Embryonic facial prominence (tissue), 1 donor: Measurements from ENCODE around the gene PCDH1.

ENCODE experiments used
- DNase-seq: peaks from one replicate; pipeline ENCODE4 v3.0.0-alpha.2; 2016; ENCODE audit errors: extremely low spot score

The PCDH1 gene

GRCh38 chr5:141808857-141809256, 69.4 kb downstream of the PCDH1 start:
- DNase-seq, result no peak

- DNase-seq, result no peak
These were observed 70.5 kb downstream of the PCDH1 start for GRCh38 chr5:141807732-141808131.

GRCh38 chr5:141807329-141807728, 70.9 kb downstream of the PCDH1 start:
- DNase-seq, result no peak

- no peak for DNase-seq
These were observed 71.6 kb downstream of the PCDH1 start for GRCh38 chr5:141806626-141807025.

- no peak for DNase-seq
These were observed 72.2 kb downstream of the PCDH1 start for GRCh38 chr5:141805874-141806595.

GRCh38 chr5:141804475-141804874, 73.7 kb downstream of the PCDH1 start:
- DNase-seq, result no peak
